ENCODE measurements around the gene KAT2B. TPM values are rescaled to one million over a fixed set of nuclear protein-coding genes. Genes with fewer than 3 reads are reported as not detected.

The KAT2B gene
- total and polyA plus RNA-seq, 2 experiments from 2014 or later = 10.0 to 18.6 TPM

DNA sequence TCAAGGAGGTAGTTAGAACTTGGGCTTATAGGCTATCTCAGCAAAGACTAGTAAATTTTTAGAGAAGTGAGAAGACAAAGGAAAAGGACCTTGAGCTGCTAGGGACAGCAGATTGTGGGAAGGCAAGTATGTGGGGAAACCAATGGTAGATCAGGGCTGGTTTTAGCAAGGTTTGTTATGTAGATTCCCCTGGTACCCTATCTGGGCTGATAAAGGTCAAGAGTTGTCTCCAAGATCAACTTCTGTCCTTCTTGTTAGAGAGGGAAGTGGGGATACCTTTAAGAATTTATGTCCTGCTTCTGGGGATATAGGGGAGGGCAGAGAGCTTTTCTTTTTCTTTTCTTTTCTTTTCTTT lies 28.9 kb downstream of the KAT2B start:
- Histone ChIP-seq H3K36me3 (no peaks in the 10 kb centered on the region), H3K4me3 (no peak overlapping the region), H3K9me3 (ENCODE audit: low read depth) (no peaks in the 10 kb centered on the region), H3K4me1 (ENCODE audit: low read depth) (no peaks in the 10 kb centered on the region), H3K27ac (no peak overlapping the region), H3K27me3 (no peaks in the 10 kb centered on the region)
- no peak for DNase-seq (ENCODE audit: low read depth in 1 of 2, low spot score in 1 of 2)
- TF ChIP-seq, protein P1, sequence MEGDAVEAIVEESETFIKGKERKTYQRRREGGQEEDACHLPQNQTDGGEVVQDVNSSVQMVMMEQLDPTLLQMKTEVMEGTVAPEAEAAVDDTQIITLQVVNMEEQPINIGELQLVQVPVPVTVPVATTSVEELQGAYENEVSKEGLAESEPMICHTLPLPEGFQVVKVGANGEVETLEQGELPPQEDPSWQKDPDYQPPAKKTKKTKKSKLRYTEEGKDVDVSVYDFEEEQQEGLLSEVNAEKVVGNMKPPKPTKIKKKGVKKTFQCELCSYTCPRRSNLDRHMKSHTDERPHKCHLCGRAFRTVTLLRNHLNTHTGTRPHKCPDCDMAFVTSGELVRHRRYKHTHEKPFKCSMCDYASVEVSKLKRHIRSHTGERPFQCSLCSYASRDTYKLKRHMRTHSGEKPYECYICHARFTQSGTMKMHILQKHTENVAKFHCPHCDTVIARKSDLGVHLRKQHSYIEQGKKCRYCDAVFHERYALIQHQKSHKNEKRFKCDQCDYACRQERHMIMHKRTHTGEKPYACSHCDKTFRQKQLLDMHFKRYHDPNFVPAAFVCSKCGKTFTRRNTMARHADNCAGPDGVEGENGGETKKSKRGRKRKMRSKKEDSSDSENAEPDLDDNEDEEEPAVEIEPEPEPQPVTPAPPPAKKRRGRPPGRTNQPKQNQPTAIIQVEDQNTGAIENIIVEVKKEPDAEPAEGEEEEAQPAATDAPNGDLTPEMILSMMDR (IDR thresholded peaks at IDR 0.05; ENCODE audit: low read depth, low read length) = no peak

DNA sequence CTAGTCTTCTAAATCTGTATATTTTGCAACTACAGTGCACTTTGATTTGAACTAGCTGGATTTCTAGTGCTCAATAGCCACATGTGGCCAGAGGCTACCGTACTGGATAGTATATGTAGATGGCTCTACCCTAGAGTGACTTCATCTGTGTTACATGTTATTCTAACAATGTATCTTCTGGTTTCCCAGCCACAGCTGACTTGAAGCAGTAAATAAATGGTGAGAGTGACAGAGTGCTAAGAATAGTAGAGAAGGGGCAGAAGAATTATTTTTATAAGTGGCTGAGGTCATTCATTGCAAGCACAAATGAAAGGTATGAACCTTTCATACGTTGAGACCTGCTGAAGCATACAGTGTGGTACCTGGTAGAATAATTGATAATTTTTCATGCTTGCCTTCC lies 30.9 kb downstream of the KAT2B start:
- Histone ChIP-seq H3K27me3 (no peaks in the 10 kb centered on the region), H3K27ac (no peak overlapping the region), H3K9me3 (ENCODE audit: low read depth) (no peaks in the 10 kb centered on the region), H3K4me3 (no peak overlapping the region), H3K4me1 (ENCODE audit: low read depth) (no peaks in the 10 kb centered on the region), H3K36me3 (no peaks in the 10 kb centered on the region)
- DNase-seq (ENCODE audit: low read depth in 1 of 2, low spot score in 1 of 2) = no peak
- TF ChIP-seq, protein P1 (IDR thresholded peaks at IDR 0.05; ENCODE audit: low read depth, low read length) = no peak

DNA sequence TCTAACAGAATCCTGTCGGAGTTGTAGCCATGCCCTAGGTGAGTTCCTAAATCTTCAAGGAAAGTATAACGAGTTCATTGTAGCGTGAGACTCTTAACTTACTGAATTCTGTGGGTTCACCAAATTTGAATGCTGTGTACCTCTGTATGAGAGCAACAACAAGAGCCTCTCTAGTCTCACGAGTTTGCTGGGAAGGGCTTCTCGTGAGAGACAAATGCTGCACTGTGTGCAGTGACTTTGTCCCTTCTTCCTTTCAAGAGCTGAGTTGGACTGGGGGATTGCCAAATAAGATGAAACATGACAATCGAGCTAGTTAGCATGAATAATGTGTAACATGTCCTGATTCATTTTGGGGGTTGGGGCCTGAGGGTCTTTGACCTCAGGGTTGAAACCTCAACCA lies 32.2 kb downstream of the KAT2B start:
- TF ChIP-seq, protein P1 (IDR thresholded peaks at IDR 0.05; ENCODE audit: low read depth, low read length) = no peak
- Histone ChIP-seq H3K4me1 (ENCODE audit: low read depth) (no peaks in the 10 kb centered on the region), H3K4me3 (no peak overlapping the region), H3K27me3 (no peaks in the 10 kb centered on the region), H3K27ac (no peak overlapping the region), H3K9me3 (ENCODE audit: low read depth) (no peaks in the 10 kb centered on the region), H3K36me3 (no peaks in the 10 kb centered on the region)
- DNase-seq (ENCODE audit: low read depth in 1 of 2, low spot score in 1 of 2) = no peak

DNA sequence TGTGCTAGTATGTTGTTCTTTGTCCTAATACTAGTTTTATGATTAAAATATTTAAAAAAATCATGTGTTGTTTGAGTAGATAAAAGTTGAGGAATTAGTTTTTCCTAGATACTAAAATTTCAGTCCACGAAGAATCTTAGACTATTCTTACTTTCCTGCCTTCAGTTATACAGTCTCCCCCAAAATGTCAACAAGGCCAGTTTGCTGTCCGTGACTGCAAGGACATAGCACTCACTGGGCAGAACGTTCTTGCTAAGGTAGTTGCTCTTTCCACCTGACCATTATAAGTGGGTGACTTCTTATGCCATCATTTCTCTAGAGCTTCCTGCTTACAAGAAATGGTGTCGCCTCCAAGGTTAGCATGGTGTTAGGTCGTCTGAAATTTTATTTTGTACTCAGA lies 32.8 kb downstream of the KAT2B start:
- no peak overlapping the region for H3K4me3 ChIP-seq
- no peaks in the 10 kb centered on the region for H3K4me1 ChIP-seq (ENCODE audit: low read depth)
- TF ChIP-seq, protein P1 (IDR thresholded peaks at IDR 0.05; ENCODE audit: low read depth, low read length) = no peak
- no peaks in the 10 kb centered on the region for H3K27me3 ChIP-seq
- H3K9me3 ChIP-seq (ENCODE audit: low read depth) = no peaks in the 10 kb centered on the region
- no peaks in the 10 kb centered on the region for H3K36me3 ChIP-seq
- peak overlapping the region; percentile 17 for H3K27ac ChIP-seq
- DNase-seq (ENCODE audit: low read depth in 1 of 2, low spot score in 1 of 2) = no peak

DNA sequence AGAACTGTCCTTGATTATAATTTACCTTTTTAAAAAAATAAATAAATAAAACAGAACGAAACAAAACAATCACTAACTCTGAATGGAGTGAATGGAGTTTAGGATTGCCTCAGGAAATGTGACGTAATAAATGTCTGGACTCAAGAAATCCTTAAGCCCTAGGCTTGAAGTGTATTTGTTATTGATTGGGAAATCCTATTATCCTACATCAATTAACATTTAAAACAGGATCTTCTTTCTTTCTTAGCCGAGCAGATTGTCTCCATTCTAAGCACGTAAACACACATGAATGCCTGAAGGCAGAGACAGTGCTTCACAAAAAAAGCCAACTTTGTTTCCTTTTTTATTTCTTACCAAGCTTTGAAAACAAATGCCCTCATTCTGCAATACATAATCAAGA lies 33.4 kb downstream of the KAT2B start:
- no peaks in the 10 kb centered on the region for H3K36me3 ChIP-seq
- H3K27ac ChIP-seq = no peak overlapping the region
- TF ChIP-seq, protein P1 (IDR thresholded peaks at IDR 0.05; ENCODE audit: low read depth, low read length) = no peak
- no peaks in the 10 kb centered on the region for H3K9me3 ChIP-seq (ENCODE audit: low read depth)
- no peak overlapping the region for H3K4me3 ChIP-seq
- no peaks in the 10 kb centered on the region for H3K27me3 ChIP-seq
- no peak for DNase-seq (ENCODE audit: low read depth in 1 of 2, low spot score in 1 of 2)
- no peaks in the 10 kb centered on the region for H3K4me1 ChIP-seq (ENCODE audit: low read depth)
